GM19099 (cell line): ENCODE data around the gene TMEM120A.

ENCODE experiments used
- POLR2A ChIP-seq: IDR thresholded peaks from 3 replicates; pipeline ENCODE4 v1.6.1; 2011; ENCODE audit warnings: low read depth; ENCODE audit not compliant: insufficient read length; ENCODE audit errors: extremely low read depth

TMEM120A gene

GRCh38 chr7:75986147-75986781 lies 8.1 kb downstream of the TMEM120A start:
- TF ChIP-seq POLR2A: no peak

GRCh38 chr7:75985518-75986146 lies 8.8 kb downstream of the TMEM120A start:
- no peak for TF ChIP-seq POLR2A

GRCh38 chr7:75985009-75985517 lies 9.3 kb downstream of the TMEM120A start:
- TF ChIP-seq POLR2A: no peak

GRCh38 chr7:75984130-75985008 lies 10.0 kb downstream of the TMEM120A start:
- TF ChIP-seq POLR2A: no peak

- TF ChIP-seq POLR2A: no peak
Measured at GRCh38 chr7:75983471-75984129, 10.8 kb downstream of the TMEM120A start.

GRCh38 chr7:75982306-75983064 lies 11.9 kb downstream of the TMEM120A start:
- TF ChIP-seq POLR2A: no peak

GRCh38 chr7:75981453-75982305 lies 12.7 kb downstream of the TMEM120A start:
- TF ChIP-seq POLR2A: no peak

GRCh38 chr7:75981203-75981452 lies 13.3 kb downstream of the TMEM120A start:
- TF ChIP-seq POLR2A: no peak

GRCh38 chr7:75980430-75981202 lies 13.8 kb downstream of the TMEM120A start:
- no peak for TF ChIP-seq POLR2A

GRCh38 chr7:75979759-75980429 lies 14.5 kb downstream of the TMEM120A start:
- no peak for TF ChIP-seq POLR2A

GRCh38 chr7:75977743-75978142 lies 16.7 kb downstream of the TMEM120A start:
- TF ChIP-seq POLR2A: no peak

GRCh38 chr7:75971961-75972763 lies 22.2 kb downstream of the TMEM120A start:
- no peak for TF ChIP-seq POLR2A
